WTC11 (cell line): ENCODE results near the gene NLN. TPM values are rescaled to one million over a fixed set of nuclear protein-coding genes. Genes with fewer than 3 reads are reported as not detected.

Experiments used
- ATAC-seq: fragments of 200-7000 bp; cut with Tn5 transposase; 2 replicates; pipeline ENCODE4 v1.10.0; 2021; ENCODE audit warnings: mild to moderate bottlenecking, moderate library complexity
- CTCF ChIA-PET: fragments of 300-600 bp; sonication (Branson Sonifier 250); formaldehyde crosslinking; loops from one replicate; lab custom pipeline; 2021; ENCODE audit warnings: antibody characterized with exemption; lab: Charles Lee
- POLR2A ChIA-PET: fragments of 350-600 bp; sonication (Branson Sonifier 250); formaldehyde crosslinking; loops from one replicate; lab custom pipeline; 2021; ENCODE audit warnings: antibody characterized with exemption; lab: Charles Lee
- DNase-seq: peaks from one replicate; pipeline ENCODE4 v3.0.0; 2021; ENCODE audit warnings: low spot score
- H3K27ac Mint-ChIP-seq: 2 replicates; pipeline ENCODE4 v1.8.0; 2021; ENCODE audit warnings: mixed read lengths
- H3K27me3 Mint-ChIP-seq: 2 replicates; pipeline ENCODE4 v1.8.0; 2021; ENCODE audit warnings: low read depth, mild to moderate bottlenecking, moderate library complexity, mixed read lengths
- H3K36me3 Mint-ChIP-seq: 2 replicates; pipeline ENCODE4 v1.8.0; 2021; ENCODE audit warnings: mixed read lengths
- H3K4me1 Mint-ChIP-seq: 2 replicates; pipeline ENCODE4 v1.8.0; 2022; ENCODE audit warnings: mixed read lengths
- H3K4me3 Mint-ChIP-seq: 2 replicates; pipeline ENCODE4 v1.8.0; 2021; ENCODE audit warnings: mild to moderate bottlenecking, moderate library complexity, mixed read lengths
- H3K9me3 Mint-ChIP-seq: 2 replicates; pipeline ENCODE4 v1.8.0; 2021; ENCODE audit warnings: mixed read lengths
- CREM ChIP-seq: sonication (generic); formaldehyde crosslinking; IDR thresholded peaks from 2 replicates; pipeline ENCODE4 v1.8.1; 2022; ENCODE audit warnings: mild to moderate bottlenecking, missing genetic modification reagents, moderate library complexity
- ESRRA ChIP-seq: sonication (generic); formaldehyde crosslinking; IDR thresholded peaks from 2 replicates; pipeline ENCODE4 v1.8.1; 2022; ENCODE audit warnings: mild to moderate bottlenecking, missing genetic modification reagents, borderline replicate concordance
- ETV6 ChIP-seq: sonication (generic); formaldehyde crosslinking; IDR thresholded peaks from 2 replicates; pipeline ENCODE4 v1.8.1; 2022; ENCODE audit warnings: mild to moderate bottlenecking, missing genetic modification reagents
- NR2C2 ChIP-seq: sonication (generic); formaldehyde crosslinking; IDR thresholded peaks from 2 replicates; pipeline ENCODE4 v1.8.0; 2022; ENCODE audit warnings: mild to moderate bottlenecking, missing genetic modification reagents
- OVOL2 ChIP-seq: fragments of 250-450 bp; sonication (Bioruptor Pico); IDR thresholded peaks from 2 replicates; pipeline ENCODE4 v1.9.0; 2021; ENCODE audit warnings: mild to moderate bottlenecking, borderline replicate concordance
- ZNF219 ChIP-seq: sonication (generic); formaldehyde crosslinking; IDR thresholded peaks from 2 replicates; pipeline ENCODE4 v1.8.0; 2023; ENCODE audit warnings: missing genetic modification reagents, mild to moderate bottlenecking, borderline replicate concordance
- ZNF396 ChIP-seq: fragments of 250-450 bp; sonication (Bioruptor Pico); IDR thresholded peaks from 2 replicates; pipeline ENCODE4 v1.8.0; 2021; ENCODE audit warnings: mild to moderate bottlenecking, moderate library complexity, borderline replicate concordance
- ZNF423 ChIP-seq: fragments of 250-450 bp; sonication (Bioruptor Pico); IDR thresholded peaks from 2 replicates; pipeline ENCODE4 v2.1.2; 2022; ENCODE audit warnings: mild to moderate bottlenecking, moderate library complexity
- total RNA-seq: library from RNA; stranded (reverse); gene quantifications from 3 replicates; pipeline ENCODE4 v1.2.3, GENCODE V29; 2021
- TF ChIP-seq, protein P1 (sequence below): sonication (generic); formaldehyde crosslinking; IDR thresholded peaks from 2 replicates; pipeline ENCODE4 v1.8.1; 2023; ENCODE audit warnings: mild to moderate bottlenecking, moderate library complexity, missing genetic modification reagents
- TF ChIP-seq, protein P2 (sequence below): sonication (generic); formaldehyde crosslinking; IDR thresholded peaks from 2 replicates; pipeline ENCODE4 v1.8.0; 2022; ENCODE audit warnings: mild to moderate bottlenecking, missing genetic modification reagents
- TF ChIP-seq, protein P3 (sequence below): sonication (generic); formaldehyde crosslinking; IDR thresholded peaks from 2 replicates; pipeline ENCODE4 v1.8.1; 2023; ENCODE audit warnings: mild to moderate bottlenecking, missing genetic modification reagents, moderate library complexity
- TF ChIP-seq, protein P4 (sequence below): sonication (generic); formaldehyde crosslinking; IDR thresholded peaks from 2 replicates; pipeline ENCODE4 v1.8.1; 2022; ENCODE audit warnings: low read depth, missing genetic modification reagents, borderline replicate concordance
- TF ChIP-seq, protein P5 (sequence below): sonication (generic); formaldehyde crosslinking; IDR thresholded peaks from 2 replicates; pipeline ENCODE4 v1.8.1; 2022; ENCODE audit warnings: low read depth, mild to moderate bottlenecking, moderate library complexity, missing genetic modification reagents, borderline replicate concordance
- TF ChIP-seq, protein P6 (sequence below): sonication (generic); formaldehyde crosslinking; IDR thresholded peaks from 2 replicates; pipeline ENCODE4 v1.8.0; 2023; ENCODE audit warnings: missing genetic modification reagents, mild to moderate bottlenecking, borderline replicate concordance

Gene NLN
- total RNA-seq, 1 experiment from 2014 or later = 163 TPM

DNA sequence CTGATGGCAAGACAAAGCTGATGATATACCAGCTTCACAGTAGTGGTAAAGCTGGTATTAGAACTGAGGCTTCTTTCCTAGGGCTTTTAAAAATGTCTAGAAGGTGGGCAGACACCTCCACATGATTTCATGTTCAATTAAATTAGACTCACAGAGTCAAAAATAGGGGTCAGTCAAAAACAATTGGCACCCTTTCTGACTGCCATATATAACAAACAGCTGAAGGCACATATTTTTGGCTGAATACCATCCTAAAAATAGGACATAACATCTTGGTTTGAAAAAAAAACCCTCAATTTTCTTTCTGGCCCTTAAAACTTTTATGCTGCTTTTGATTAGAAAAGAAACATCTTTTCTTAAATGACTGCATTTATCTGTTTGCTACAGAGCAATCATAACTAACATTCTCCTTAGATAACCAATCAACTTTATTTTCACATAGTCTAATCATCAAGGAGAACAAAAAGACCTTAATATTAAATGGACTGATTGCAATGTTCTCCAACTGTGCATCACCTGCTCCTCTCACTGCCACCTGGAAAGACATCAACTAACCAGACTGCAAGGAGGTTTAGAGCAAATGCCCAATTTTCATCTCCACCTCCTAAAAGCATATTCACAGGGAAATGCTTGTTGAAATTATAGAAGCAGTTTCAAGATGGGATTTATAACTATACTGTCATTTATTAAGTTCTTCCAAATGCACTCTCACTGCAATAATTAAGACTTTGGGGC lies 3.3 kb upstream of the NLN start (continued):
- TF ChIP-seq, protein P1, sequence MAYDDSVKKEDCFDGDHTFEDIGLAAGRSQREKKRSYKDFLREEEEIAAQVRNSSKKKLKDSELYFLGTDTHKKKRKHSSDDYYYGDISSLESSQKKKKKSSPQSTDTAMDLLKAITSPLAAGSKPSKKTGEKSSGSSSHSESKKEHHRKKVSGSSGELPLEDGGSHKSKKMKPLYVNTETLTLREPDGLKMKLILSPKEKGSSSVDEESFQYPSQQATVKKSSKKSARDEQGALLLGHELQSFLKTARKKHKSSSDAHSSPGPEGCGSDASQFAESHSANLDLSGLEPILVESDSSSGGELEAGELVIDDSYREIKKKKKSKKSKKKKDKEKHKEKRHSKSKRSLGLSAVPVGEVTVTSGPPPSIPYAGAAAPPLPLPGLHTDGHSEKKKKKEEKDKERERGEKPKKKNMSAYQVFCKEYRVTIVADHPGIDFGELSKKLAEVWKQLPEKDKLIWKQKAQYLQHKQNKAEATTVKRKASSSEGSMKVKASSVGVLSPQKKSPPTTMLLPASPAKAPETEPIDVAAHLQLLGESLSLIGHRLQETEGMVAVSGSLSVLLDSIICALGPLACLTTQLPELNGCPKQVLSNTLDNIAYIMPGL (CRISPR knock-in tag) = no peak
- TF ChIP-seq ESRRA (CRISPR knock-in tag) = no peak

DNA sequence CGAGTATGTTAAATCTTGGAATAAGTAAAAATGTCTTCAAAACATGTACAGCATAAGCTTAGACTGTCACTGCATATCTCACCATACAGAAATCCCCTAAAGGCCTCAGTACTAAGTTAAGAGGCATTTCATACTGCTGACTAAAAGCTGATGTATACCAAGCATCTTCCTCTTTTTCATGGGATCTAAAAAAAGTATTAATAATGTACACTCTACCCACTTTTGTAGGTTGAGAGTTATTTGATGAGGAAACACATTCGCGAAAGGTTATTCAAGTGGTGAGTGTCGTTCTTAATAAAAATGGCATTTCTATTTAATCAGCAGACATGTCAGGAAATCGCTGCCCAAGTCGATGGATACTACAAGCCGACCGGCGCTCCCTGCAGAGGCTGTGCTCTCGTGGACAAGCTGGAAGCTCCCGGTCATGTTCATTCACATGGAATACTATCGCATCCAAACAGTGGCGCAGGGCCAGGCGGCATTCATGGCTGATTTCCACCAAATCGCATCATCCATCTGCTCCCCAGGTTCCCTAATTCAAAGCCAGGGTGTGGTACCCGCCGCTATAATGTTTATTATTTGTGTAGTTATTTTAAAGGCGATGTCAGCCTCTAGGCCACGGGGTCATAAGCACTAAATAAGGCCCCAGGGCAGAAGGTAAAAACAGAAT lies 820 bp upstream of the NLN start:
- H3K36me3 Mint-ChIP-seq = peaks cover 4% of the 10 kb centered on the region; the same call in 1 of the 2 replicates
- ChIA-PET POLR2A (interaction anchor here (0.6 to 1.4 kb wide), 3 partner anchors 14 to 189 kb away, joined by 3 to 4 read pairs (median 4); no protein-coding TSS in a partner anchor), CTCF (interaction anchor here (0.7 to 1.5 kb wide), 3 partner anchors 22 to 910 kb away, joined by 3 read pairs; no protein-coding TSS in a partner anchor)
- peak overlapping the region; percentile 80 for H3K4me3 Mint-ChIP-seq
- DNase-seq (peak; percentile 19), ATAC-seq (peak; percentile 9)
- TF ChIP-seq, protein P2, sequence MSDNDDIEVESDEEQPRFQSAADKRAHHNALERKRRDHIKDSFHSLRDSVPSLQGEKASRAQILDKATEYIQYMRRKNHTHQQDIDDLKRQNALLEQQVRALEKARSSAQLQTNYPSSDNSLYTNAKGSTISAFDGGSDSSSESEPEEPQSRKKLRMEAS (CRISPR knock-in tag) = no peak
- TF ChIP-seq CREM = 0 out of 2 replicates have a peak, but pooled peaks have one; percentile 16
- TF ChIP-seq, protein P3, sequence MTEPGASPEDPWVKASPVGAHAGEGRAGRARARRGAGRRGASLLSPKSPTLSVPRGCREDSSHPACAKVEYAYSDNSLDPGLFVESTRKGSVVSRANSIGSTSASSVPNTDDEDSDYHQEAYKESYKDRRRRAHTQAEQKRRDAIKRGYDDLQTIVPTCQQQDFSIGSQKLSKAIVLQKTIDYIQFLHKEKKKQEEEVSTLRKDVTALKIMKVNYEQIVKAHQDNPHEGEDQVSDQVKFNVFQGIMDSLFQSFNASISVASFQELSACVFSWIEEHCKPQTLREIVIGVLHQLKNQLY (CRISPR knock-in tag) = no peak
- peaks cover 22% of the 10 kb centered on the region for H3K4me1 Mint-ChIP-seq
- no peak overlapping the region for H3K27ac Mint-ChIP-seq
- H3K27me3 Mint-ChIP-seq = no peaks in the 10 kb centered on the region
- H3K9me3 Mint-ChIP-seq = no peaks in the 10 kb centered on the region

DNA sequence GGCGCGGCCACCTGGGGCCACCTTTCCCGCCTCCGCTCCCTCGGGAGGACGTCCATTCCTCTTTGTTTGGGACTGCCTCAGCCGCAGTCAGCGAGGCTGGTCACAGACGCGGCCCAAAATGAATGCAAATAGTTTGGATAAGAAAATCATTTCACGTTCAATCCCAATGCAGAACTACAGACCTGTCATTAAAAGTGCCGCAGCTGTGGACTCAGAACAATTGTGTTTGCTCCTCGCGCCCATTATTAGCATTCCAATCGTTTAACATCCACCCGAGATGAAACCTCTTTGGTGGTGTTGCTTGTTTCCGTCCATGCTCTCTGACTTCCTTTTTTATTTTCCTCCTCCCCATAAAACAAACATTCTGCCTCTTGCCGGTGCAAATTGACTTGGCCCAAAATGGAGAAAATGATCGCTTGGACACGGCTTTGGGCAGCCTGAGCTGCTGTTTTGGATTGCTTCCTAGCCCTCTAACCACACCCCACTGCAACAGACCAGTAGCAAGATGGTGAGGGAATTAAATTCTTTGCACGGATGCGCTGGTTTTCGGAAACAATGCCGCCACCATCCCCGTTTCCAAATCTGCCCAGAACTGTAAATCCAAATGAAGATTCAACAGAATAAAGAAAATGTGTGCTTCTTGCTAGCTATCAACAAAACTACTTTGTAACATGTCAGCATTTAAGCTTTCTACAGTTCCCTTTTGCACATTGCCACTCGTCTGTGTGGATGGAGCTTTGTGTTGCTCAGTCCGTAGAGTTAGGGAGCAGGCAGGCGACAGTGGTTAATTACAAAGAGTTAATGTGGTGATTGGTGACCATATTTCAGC lies 784 bp downstream of the NLN start:
- ChIA-PET CTCF (interaction anchor here (1.2 to 2.0 kb wide), 3 partner anchors 20 to 99 kb away, joined by 3 to 4 read pairs (median 3); partner anchors contain the start of gene TRIM23), POLR2A (interaction anchor here (0.7 to 1.5 kb wide), 5 partner anchors 16 to 619 kb away, joined by 3 to 7 read pairs (median 3); partner anchors contain the start of gene SREK1)
- peak; percentile 20 for DNase-seq

More for the DNA sequence above, 784 bp downstream of the NLN start:
- Mint-ChIP-seq H3K4me3 (peak overlapping the region; percentile 93), H3K4me1 (peaks cover 29% of the 10 kb centered on the region), H3K36me3 (peaks cover 4% of the 10 kb centered on the region; the same call in 1 of the 2 replicates), H3K27ac (peak overlapping the region; percentile 98), H3K27me3 (no peaks in the 10 kb centered on the region), H3K9me3 (no peaks in the 10 kb centered on the region)
- TF ChIP-seq ZNF423 (CRISPR knock-in tag) = peak; percentile 83; the same call in 1 of the 2 replicates
- TF ChIP-seq, protein P4, sequence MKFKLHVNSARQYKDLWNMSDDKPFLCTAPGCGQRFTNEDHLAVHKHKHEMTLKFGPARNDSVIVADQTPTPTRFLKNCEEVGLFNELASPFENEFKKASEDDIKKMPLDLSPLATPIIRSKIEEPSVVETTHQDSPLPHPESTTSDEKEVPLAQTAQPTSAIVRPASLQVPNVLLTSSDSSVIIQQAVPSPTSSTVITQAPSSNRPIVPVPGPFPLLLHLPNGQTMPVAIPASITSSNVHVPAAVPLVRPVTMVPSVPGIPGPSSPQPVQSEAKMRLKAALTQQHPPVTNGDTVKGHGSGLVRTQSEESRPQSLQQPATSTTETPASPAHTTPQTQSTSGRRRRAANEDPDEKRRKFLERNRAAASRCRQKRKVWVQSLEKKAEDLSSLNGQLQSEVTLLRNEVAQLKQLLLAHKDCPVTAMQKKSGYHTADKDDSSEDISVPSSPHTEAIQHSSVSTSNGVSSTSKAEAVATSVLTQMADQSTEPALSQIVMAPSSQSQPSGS (CRISPR knock-in tag) = no peak
- TF ChIP-seq OVOL2 = no peak
- no peak for TF ChIP-seq NR2C2 (CRISPR knock-in tag)
- TF ChIP-seq ZNF219 = 0 out of 2 replicates have a peak, but pooled peaks have one; percentile 61
- TF ChIP-seq ETV6 (CRISPR knock-in tag) = no peak
- TF ChIP-seq ZNF396 (CRISPR knock-in tag) = no peak
- TF ChIP-seq, protein P5, sequence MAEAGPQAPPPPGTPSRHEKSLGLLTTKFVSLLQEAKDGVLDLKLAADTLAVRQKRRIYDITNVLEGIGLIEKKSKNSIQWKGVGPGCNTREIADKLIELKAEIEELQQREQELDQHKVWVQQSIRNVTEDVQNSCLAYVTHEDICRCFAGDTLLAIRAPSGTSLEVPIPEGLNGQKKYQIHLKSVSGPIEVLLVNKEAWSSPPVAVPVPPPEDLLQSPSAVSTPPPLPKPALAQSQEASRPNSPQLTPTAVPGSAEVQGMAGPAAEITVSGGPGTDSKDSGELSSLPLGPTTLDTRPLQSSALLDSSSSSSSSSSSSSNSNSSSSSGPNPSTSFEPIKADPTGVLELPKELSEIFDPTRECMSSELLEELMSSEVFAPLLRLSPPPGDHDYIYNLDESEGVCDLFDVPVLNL = peak; percentile 2; the same call in 1 of the 2 replicates
- TF ChIP-seq, protein P6, sequence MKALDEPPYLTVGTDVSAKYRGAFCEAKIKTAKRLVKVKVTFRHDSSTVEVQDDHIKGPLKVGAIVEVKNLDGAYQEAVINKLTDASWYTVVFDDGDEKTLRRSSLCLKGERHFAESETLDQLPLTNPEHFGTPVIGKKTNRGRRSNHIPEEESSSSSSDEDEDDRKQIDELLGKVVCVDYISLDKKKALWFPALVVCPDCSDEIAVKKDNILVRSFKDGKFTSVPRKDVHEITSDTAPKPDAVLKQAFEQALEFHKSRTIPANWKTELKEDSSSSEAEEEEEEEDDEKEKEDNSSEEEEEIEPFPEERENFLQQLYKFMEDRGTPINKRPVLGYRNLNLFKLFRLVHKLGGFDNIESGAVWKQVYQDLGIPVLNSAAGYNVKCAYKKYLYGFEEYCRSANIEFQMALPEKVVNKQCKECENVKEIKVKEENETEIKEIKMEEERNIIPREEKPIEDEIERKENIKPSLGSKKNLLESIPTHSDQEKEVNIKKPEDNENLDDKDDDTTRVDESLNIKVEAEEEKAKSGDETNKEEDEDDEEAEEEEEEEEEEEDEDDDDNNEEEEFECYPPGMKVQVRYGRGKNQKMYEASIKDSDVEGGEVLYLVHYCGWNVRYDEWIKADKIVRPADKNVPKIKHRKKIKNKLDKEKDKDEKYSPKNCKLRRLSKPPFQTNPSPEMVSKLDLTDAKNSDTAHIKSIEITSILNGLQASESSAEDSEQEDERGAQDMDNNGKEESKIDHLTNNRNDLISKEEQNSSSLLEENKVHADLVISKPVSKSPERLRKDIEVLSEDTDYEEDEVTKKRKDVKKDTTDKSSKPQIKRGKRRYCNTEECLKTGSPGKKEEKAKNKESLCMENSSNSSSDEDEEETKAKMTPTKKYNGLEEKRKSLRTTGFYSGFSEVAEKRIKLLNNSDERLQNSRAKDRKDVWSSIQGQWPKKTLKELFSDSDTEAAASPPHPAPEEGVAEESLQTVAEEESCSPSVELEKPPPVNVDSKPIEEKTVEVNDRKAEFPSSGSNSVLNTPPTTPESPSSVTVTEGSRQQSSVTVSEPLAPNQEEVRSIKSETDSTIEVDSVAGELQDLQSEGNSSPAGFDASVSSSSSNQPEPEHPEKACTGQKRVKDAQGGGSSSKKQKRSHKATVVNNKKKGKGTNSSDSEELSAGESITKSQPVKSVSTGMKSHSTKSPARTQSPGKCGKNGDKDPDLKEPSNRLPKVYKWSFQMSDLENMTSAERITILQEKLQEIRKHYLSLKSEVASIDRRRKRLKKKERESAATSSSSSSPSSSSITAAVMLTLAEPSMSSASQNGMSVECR (CRISPR knock-in tag) = 0 out of 2 replicates have a peak, but pooled peaks have one; percentile 39
- ATAC-seq = peak; percentile 31
